Neural progenitor cell (in vitro differentiated cells): ENCODE data around the gene HSD11B2. TPM values are rescaled to one million over a fixed set of nuclear protein-coding genes. Genes with fewer than 3 reads are reported as not detected.

ENCODE experiments used
- DNase-seq: peaks from one replicate; pipeline ENCODE4 v3.0.0-alpha.2; 2016; ENCODE audit warnings: low spot score
- H2AFZ ChIP-seq: fragments of 200-600 bp; sonication (generic); replicated peaks from 2 replicates; pipeline ENCODE4 v1.6.1; 2016; ENCODE audit warnings: antibody characterized with exemption
- H3F3A ChIP-seq: fragments of 200-600 bp; sonication (generic); 2 replicates; pipeline ENCODE4 v1.6.1; 2016; ENCODE audit warnings: antibody characterized with exemption, low read depth
- H3K27ac ChIP-seq: fragments of 200-600 bp; sonication (generic); 2 replicates; pipeline ENCODE4 v1.5.1; 2016; ENCODE audit warnings: mild to moderate bottlenecking
- H3K27me3 ChIP-seq: fragments of 200-600 bp; sonication (generic); 2 replicates; pipeline ENCODE4 v1.6.1; 2016; ENCODE audit warnings: mild to moderate bottlenecking, moderate library complexity
- H3K36me3 ChIP-seq: fragments of 200-600 bp; sonication (generic); 2 replicates; pipeline ENCODE4 v1.5.1; 2016
- H3K4me1 ChIP-seq: fragments of 200-600 bp; sonication (generic); 2 replicates; pipeline ENCODE4 v1.6.1; 2016; ENCODE audit warnings: mixed run types
- H3K4me2 ChIP-seq: fragments of 200-600 bp; sonication (generic); 2 replicates; pipeline ENCODE4 v1.6.1; 2016
- H3K4me3 ChIP-seq: fragments of 200-600 bp; sonication (generic); 2 replicates; pipeline ENCODE4 v1.5.1; 2016
- H3K79me2 ChIP-seq: fragments of 200-600 bp; sonication (generic); 2 replicates; pipeline ENCODE4 v1.6.1; 2016; ENCODE audit warnings: low read depth
- H3K9ac ChIP-seq: fragments of 200-600 bp; sonication (generic); 2 replicates; pipeline ENCODE4 v1.6.1; 2016
- H3K9me3 ChIP-seq: fragments of 200-600 bp; sonication (generic); 2 replicates; pipeline ENCODE4 v1.5.1; 2016; ENCODE audit warnings: low read depth
- H4K20me1 ChIP-seq: fragments of 200-600 bp; sonication (generic); 2 replicates; pipeline ENCODE4 v1.6.1; 2016; ENCODE audit warnings: low read depth
- H3K27ac Mint-ChIP-seq: 3 replicates; pipeline ENCODE4 v1.8.0; 2021; ENCODE audit warnings: mixed read lengths
- H3K27me3 Mint-ChIP-seq: 2 replicates; pipeline ENCODE4 v1.8.0; 2022; ENCODE audit warnings: low read depth, mild to moderate bottlenecking, inconsistent platforms, moderate library complexity, mixed read lengths; ENCODE audit not compliant: insufficient read depth
- H3K36me3 Mint-ChIP-seq: 3 replicates; pipeline ENCODE4 v1.8.0; 2021; ENCODE audit warnings: mixed read lengths
- H3K4me1 Mint-ChIP-seq: 3 replicates; pipeline ENCODE4 v1.8.0; 2021; ENCODE audit warnings: mixed read lengths
- H3K4me3 Mint-ChIP-seq: 3 replicates; pipeline ENCODE4 v1.8.0; 2021; ENCODE audit warnings: mild to moderate bottlenecking, moderate library complexity, mixed read lengths
- H3K9me3 Mint-ChIP-seq: 3 replicates; pipeline ENCODE4 v1.8.0; 2020; ENCODE audit warnings: mixed read lengths
- CTCF ChIP-seq: fragments of 200-600 bp; sonication (generic); IDR thresholded peaks from 2 replicates; pipeline ENCODE4 v1.5.1; 2017; ENCODE audit warnings: antibody characterized with exemption, mild to moderate bottlenecking
- EZH2 ChIP-seq: fragments of 200-600 bp; sonication (generic); IDR thresholded peaks from 2 replicates; pipeline ENCODE4 v1.6.1; 2017; ENCODE audit warnings: antibody characterized with exemption, mild to moderate bottlenecking, moderate library complexity
- EZH2phosphoT487 ChIP-seq: fragments of 200-600 bp; sonication (generic); IDR thresholded peaks from 2 replicates; pipeline ENCODE4 v1.6.1; 2017; ENCODE audit warnings: antibody characterized with exemption
- total RNA-seq: library from RNA; depleted of rRNA; stranded (reverse); fragments of >200 nt; gene quantifications from 2 replicates; pipeline ENCODE4 v1.2.3, GENCODE V29; 2015; ENCODE audit warnings: low replicate concordance

Gene HSD11B2
- total RNA-seq, 1 donor from 2014 or later: not detected

GRCh38 chr16:67388591-67388990 is 42.3 kb upstream of the HSD11B2 start:
- Histone ChIP-seq H3K9me3 (no peaks in the 10 kb centered on the region), H2AFZ (no peak overlapping the region), H3K27ac (no peak overlapping the region), H3K36me3 (no peaks in the 10 kb centered on the region), H3K4me2 (no peak overlapping the region), H4K20me1 (peaks cover under 1% of the 10 kb centered on the region), H3F3A (peaks cover 7% of the 10 kb centered on the region), H3K79me2 (no peaks in the 10 kb centered on the region), H3K4me1 (peaks cover 21% of the 10 kb centered on the region), H3K27me3 (peaks cover 28% of the 10 kb centered on the region), H3K9ac (no peak overlapping the region), H3K4me3 (no peak overlapping the region)
- Mint-ChIP-seq H3K36me3 (no peaks in the 10 kb centered on the region), H3K27me3 (peaks cover 4% of the 10 kb centered on the region), H3K4me1 (peaks cover 46% of the 10 kb centered on the region), H3K9me3 (no peaks in the 10 kb centered on the region), H3K27ac (peak overlapping the region; percentile 88), H3K4me3 (no peak overlapping the region)
- no peak for DNase-seq
- TF ChIP-seq EZH2 (no peak), EZH2phosphoT487 (no peak)

GRCh38 chr16:67389911-67390815 is 40.8 kb upstream of the HSD11B2 start:
- Mint-ChIP-seq H3K27me3 (peaks cover 11% of the 10 kb centered on the region), H3K9me3 (no peaks in the 10 kb centered on the region), H3K4me3 (no peak overlapping the region), H3K36me3 (no peaks in the 10 kb centered on the region), H3K4me1 (peaks cover 50% of the 10 kb centered on the region), H3K27ac (peak overlapping the region; percentile 84)
- H2AFZ ChIP-seq: no peak overlapping the region
- H3K4me2 ChIP-seq: no peak overlapping the region
- peaks cover 7% of the 10 kb centered on the region for H4K20me1 ChIP-seq
- TF ChIP-seq CTCF (no peak), EZH2phosphoT487 (no peak), EZH2 (no peak)
- no peak for DNase-seq
- peaks cover 20% of the 10 kb centered on the region for H3F3A ChIP-seq
- H3K4me1 ChIP-seq: peaks cover 34% of the 10 kb centered on the region
- no peaks in the 10 kb centered on the region for H3K9me3 ChIP-seq
- H3K27ac ChIP-seq: no peak overlapping the region
- no peak overlapping the region for H3K9ac ChIP-seq
- no peaks in the 10 kb centered on the region for H3K36me3 ChIP-seq
- peaks cover 44% of the 10 kb centered on the region for H3K27me3 ChIP-seq
- no peaks in the 10 kb centered on the region for H3K79me2 ChIP-seq
- H3K4me3 ChIP-seq: no peak overlapping the region

- Histone ChIP-seq H3K27ac (no peak overlapping the region), H2AFZ (no peak overlapping the region), H3K9ac (no peak overlapping the region), H3K9me3 (no peaks in the 10 kb centered on the region), H3K79me2 (no peaks in the 10 kb centered on the region), H4K20me1 (peaks cover 15% of the 10 kb centered on the region), H3F3A (peaks cover 28% of the 10 kb centered on the region), H3K4me1 (peaks cover 42% of the 10 kb centered on the region), H3K36me3 (no peaks in the 10 kb centered on the region), H3K27me3 (peaks cover 51% of the 10 kb centered on the region), H3K4me2 (no peak overlapping the region), H3K4me3 (no peak overlapping the region)
- H3K27ac Mint-ChIP-seq: peak overlapping the region; percentile 19
- H3K9me3 Mint-ChIP-seq: no peaks in the 10 kb centered on the region
- H3K36me3 Mint-ChIP-seq: no peaks in the 10 kb centered on the region
- DNase-seq: no peak
- H3K4me1 Mint-ChIP-seq: peaks cover 57% of the 10 kb centered on the region
- H3K27me3 Mint-ChIP-seq: peaks cover 15% of the 10 kb centered on the region
- H3K4me3 Mint-ChIP-seq: no peak overlapping the region
- TF ChIP-seq EZH2 (no peak), CTCF (no peak), EZH2phosphoT487 (no peak)
These were observed 40.0 kb upstream of the HSD11B2 start for GRCh38 chr16:67390816-67391423.
